GM19397 (cell line): ENCODE data around the gene DHRS1.
A peak's percentile ranks its signal among the peaks of the same experiment; 100 is the strongest.

Source experiments
- ATAC-seq: cut with Tn5 transposase; IDR thresholded peaks from one replicate; pipeline ENCODE4 v1.9.1; 2021; ENCODE audit warnings: mild to moderate bottlenecking, moderate library complexity; ENCODE audit not compliant: unreplicated experiment

DHRS1 gene

DNA sequence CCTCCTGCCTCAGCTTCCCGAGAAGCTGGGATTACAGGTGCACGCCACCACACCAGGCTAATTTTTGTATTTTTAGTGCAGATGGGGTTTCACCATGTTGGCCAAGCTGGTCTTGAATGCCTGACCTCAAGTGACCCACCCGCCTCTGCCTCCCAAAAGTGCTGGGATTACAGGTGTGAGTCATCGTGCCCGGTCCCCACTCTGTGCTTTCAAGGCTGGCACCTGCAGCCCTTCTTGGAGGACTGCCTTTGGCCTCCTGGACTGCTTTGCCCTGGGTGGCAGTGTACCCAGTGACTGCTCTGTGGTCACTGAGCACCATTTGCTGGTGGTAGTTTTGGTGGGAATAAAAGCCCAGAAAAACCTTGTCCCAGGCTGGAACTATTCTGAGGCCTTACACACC, 12.6 kb downstream of the DHRS1 start:
- no peak for ATAC-seq

DNA sequence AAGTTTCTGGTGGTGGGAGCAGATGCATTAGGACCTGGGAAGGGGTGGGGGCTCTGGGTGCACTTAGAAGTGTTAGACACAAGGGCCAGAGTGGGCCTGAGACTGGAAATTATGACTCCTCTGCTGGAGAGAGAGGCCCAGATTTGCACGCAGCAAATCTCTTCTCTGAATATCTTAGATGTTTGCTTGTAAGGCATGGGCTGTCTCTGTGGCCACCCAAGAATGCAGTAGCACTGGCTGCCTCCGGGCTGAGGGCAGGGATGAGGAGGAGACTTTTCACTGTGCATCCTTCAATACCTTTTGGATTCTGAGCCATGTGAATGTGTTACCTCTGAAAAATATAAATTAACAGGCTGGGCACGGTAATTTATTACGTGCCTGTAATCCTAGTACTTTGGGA, 14.2 kb downstream of the DHRS1 start:
- ATAC-seq: no peak

DNA sequence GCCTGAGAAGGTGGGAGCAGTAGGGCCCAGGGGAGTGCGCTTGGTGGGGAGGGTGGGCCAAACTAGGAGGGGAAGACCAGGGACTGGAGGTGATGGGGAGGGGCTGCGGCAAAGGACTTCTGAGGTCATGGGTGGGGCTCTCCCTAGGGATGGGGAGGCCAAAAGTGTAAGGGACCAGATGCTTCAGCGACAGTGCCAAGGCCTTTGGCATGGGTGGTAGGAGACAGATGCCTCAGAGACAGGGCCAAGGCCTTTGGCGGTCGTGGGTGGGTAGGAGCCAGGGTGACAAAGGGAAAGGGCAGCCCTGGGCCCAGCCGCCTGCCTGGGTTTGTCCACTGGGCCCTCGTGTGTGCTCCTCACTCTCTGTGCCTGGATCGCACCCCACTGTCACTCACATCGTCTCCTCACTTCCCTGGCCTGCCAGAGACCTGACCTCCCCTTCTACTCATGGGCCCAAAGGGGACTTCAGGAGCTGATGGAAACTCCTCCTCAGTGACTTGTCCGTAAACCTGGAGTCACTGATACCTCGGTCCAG, 15.0 kb downstream of the DHRS1 start:
- ATAC-seq: no peak

DNA sequence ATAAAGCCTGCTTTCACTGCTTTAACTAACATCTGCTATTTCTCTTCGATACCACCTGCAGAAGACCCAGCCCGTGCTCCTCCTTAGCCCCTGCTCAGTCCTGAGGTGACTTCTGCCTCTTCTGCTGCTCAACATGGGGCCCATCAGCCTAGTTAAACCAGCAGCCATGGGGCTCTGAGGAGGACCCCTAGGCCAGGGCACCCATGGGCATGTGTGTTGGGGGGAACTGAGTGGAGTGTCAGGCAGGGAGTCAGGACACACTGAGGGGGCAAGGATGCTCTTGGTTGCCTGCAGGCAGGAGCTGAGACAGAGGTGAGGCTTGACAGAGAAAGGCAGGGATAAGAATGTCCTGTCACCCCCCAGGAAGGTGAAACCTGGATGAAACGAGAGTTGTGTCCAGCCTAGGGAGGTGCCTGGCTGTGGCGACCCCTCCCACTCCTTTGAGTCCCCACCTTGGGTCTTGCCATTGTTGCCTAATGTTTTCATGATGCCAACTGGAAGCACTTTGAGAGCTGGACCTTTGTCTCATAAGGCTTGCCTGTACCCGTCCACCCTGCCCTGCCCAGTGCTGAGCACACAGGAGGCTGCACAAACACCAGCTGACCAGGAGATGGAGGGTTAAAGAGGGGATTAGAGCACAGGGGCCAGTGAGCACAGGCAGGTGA, 15.7 kb downstream of the DHRS1 start:
- ATAC-seq: no peak

DNA sequence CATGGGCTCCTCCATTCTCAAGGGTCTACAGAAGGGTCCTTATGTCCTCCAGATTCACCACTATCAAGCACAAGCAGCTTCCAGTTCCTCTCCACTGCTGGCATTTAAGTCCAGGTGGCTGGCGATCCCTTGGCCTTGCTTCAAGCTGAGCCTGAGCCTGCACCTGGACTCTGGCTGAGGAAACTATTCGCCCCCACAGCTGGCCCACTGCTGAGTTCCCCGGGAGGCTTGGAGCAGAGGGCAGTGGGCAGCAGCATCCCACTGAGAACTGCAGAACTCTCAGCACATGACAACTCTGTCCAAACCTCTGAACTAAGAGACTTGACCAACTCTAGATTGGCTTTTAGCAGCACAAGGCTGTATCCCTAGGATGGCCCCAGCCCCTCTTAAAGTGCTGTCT, 16.8 kb downstream of the DHRS1 start:
- no peak for ATAC-seq

DNA sequence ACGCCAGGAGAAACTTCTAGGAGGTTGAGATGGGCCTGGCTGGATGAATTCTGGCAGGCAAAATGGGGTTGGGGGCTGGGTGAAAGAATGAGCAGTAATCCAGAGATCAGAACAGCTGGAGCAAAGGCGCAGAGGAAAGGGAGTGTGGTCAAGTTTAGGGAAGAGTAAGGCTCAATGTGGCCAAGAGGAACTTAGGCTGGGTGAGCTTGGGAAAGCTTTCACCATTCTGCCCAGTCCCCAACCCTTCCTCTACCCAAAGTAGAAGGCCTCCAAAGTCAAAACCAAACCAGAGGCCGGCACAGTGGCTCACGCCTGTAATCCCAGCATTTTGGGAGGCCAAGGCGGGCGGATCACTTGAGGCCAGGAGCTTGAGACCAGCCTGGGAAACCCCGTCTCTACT, 17.9 kb downstream of the DHRS1 start:
- no peak for ATAC-seq

DNA sequence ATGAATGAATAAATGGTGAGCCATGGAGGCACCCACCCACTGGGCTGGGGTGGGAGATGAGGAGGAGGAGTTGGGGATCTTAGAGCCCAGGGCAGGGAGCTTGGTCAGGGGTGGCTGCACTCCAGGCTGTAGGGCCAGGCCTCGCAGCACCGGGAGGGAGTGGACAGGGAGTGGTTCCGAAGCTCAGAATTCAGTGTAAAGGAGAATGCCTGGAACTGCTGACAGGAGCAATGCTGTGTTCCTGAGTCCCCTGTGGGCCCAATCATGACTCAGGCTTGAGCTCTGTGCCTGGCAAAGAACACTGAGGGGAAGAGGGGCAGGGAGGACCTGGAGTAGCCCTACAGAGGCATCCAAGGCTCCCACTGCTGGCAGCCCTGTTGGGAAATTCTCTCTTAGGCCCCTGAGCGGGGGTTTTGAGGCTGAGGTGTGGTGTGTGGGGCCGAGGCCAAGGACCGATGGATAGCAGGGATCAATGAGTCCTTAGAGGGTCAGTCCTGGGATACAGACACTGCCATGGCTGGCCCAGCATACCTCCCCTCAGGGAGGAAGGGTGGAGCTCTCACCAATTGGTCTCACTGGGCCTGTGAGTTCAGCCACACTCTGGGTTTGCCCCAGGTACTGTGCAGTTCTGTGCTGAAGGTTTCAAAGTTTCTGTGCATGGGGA, 18.7 kb downstream of the DHRS1 start:
- ATAC-seq: no peak

DNA sequence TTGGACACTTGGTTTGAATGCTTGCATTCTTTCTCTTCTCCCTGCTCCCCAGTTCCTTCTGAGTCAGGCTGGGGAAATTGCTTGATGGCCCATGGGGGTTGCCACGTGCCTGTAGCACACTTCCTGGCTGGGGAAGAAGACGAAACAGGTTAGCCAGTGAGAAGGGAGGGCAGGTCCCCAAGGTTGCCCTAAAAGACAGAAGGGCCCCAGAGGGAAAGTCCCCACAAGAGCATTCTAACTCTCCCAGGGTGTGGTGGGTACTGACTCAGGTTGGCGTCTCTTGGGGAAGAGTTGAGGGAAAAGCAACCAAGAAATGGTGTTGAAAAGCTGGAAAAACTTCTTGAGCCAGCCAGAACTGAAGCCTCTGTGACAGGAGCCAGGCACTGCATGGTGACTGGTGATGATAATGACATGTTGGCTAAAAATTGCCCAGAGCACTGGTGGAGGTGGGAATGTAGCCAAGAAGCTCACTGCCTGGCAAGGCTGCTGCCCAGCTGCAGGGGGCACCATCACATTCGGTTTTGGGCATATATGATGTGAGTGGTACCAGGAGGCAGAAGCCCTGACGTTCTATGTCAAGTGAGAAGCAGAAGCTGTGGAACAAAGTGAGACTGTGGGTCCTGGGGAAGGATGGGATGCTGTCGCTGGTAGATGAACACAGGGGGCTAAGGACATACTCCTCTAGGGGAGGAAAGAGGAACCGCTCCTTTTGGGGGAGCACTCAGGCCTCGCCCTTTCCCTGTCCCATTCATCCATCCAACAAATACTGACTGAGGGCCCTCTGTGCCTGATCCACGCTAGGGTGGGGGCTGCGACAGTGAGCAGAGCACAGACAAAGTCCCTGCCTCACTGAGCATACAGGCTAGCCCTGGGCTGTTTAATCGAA, 20.0 kb downstream of the DHRS1 start:
- peak; percentile 64 for ATAC-seq

DNA sequence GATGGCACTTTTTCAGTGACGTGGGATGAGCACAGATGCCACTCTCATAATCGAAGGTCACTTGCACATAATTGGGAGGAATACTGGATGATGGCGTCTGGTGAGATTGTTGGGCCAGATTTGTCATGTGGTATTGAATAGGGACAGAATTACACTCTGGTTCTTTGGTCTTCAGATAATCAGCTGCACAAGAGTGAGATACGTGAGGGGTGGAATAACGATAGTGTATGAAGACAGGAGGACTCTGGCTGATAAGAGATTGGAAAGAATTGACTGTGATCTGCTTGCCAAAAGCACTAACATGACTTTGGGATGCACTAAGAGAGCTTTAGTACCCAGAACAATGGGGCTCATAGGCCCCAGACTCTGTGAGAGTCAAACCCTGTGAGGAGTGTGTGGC, 21.2 kb downstream of the DHRS1 start:
- ATAC-seq: no peak

DNA sequence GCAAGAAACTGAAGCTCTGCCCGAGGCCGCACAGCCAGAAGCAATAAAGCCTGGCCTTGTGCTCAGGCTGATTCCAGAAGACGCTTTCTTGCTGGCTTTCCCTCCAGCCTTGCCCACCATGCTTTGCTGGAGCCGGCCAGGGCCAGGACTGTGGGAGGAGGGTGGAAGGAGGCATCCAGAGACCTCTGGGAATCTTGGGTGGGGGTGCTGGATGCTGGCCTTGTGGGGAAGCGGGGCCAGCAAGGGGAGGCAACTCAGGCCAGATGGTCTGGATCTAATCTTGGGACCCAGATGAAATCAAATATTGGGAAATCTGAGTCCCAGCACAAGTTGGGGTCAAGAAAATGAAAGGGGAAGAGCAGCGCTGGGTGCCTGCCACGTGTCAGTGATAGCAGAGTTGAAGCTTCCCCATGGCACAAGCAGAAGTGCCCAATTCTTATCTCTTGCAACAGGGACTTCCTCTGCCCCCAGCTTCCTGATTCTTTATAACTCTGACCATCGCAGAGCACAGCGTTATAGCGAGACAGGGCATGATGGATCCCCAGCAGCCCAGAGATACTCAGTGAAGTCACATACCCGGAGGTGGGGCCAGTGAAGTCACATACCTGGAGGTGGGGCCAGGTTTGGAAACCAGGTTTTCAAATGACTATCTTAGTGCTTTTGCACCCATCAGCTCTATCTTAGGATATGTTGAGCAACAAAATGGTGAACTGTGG, 21.8 kb downstream of the DHRS1 start:
- no peak for ATAC-seq

DNA sequence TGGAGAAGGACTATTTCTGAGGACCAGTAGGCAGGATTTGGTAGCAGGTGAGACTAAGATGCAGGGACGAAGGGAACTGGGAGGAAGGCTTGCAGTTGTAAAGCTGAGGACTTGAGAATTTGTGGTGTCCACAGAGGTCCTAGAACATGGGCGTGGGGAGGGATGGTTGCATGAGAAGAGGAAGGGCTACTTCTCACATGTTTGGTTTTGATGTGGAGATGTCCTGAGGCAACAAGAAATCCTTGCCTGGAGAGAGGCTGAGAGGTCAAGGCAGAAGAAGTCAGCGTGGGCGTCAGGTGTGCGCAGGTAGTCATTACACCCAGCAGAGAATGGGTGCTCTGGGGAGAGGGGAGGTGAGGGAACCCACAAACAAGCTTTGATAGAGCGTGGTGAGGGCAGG, 22.5 kb downstream of the DHRS1 start:
- no peak for ATAC-seq

DNA sequence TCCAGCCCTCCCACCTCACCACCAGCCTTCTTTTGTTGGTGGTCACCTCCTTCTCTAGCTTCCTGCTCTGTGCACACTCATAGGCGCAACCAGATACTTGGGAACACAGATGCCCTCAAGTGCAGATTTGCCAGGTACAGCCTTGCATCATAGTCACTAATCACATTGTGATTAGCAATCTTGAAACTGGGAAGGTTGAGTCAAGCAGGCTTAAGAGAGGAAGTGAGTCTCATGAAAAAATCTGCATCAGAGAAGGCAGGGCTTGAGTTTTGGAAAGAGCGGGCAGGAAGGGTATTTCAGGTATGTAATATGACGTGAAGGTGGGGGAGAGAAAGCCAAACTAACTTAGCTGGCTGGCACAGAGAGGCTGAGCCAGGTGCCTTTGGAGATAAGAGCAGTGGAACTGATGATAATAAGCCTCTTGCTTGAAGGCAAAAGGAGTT, 25.5 kb downstream of the DHRS1 start:
- peak; percentile 27 for ATAC-seq

DNA sequence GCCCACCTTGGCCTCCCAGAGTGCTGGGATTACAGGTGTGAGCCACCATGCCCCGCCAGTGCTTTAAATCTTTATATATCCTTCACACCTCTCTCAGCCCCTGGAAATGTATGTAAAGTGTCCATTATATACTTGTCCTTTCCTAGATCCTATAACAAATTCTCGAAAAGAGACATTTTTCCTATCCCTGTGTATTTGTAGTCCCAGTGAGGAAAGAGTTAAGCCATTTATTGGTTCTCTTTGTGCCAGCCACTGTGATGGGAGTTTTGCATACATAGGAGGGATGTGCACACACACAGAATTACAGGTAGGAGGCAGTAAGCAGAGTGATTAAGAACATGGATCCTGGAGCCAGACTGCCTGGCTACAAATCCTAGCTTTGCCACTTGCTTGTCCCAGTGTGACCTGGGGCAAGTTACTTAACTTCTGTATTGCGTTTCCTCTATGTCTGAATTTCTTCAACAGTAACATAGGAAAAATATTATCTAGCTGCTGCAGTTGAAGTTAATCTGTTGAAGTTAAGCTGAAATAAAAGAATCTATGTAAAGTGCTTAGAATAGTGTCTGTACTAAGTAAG, 26.1 kb downstream of the DHRS1 start:
- ATAC-seq: no peak

DNA sequence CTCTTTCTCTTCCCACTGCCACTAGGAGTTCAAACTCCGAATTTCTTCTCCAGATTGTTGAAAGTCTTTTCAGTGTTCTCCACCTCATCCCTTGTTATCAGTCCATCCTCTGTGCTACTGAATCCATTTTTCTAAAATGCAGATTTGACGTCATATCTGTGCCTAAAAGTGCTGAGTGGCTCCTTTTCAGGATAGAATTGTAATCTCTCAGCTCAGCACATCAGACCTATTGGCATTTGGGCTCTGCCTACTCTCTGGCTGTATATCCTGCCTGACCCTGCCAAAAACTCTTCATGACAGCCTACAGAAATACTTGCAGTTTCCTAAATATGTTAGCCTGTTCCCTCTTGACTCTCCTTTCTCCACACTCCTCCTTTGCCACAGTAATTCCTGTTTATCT, 27.1 kb downstream of the DHRS1 start:
- ATAC-seq: no peak

DNA sequence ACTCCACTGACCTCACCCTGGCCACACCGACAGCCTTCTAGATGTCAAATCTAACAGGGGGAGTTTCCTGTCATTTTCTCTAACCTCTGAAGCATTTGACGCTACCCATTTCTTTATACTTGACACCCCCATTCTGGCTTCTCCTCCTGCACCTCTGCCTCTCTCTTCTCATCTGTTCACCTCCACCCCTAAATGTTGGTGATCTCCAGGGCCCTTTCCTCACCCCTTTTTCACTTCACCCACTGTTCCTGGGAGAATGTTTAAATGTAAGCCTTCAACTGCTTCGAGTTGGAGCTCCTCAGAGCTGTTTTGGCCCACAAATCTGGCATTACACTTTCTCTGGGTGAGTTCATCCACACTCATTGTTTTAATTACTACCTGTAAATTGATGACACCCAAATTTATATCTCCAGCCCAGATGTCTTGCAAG, 27.7 kb downstream of the DHRS1 start:
- ATAC-seq: no peak

DNA sequence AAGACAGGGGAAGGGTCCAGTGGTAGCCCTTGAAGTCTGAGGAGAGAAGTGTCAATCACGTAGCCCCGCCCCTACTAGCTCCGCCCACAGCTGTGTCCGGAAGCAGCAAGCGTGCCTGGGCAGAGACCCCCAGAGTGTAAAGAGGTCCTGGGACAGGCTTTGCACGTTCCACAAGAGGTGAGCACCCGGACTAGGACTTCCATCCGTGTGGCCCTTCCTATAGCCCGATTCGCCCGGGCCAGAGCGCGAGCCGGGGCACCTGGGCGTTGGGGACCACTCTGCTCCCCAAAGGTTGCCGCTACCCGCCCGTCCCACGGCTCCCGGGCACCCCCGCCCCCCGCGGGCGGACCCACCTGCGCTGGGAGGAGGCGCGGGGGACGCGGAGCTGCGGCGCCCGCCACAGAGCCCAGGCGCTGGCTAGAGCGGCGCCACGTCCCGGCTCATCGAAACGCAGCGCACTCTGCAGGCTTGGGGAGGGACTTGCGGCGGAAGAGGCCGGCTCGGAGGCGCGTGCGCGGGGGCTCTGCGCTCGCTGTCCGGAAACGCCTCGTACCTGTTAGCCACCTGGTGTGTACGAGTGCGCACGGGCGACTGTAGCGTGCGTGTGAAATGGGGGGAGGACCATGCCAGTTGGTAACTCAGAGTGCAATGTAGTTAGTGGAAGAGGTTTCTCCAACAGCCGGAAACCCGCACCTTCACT, 28.3 kb downstream of the DHRS1 start, which contains the start of gene RABGGTA:
RABGGTA (minus strand) TSS at position 464 of the 700 bp plus-strand sequence. CDS start 482 bp downstream, outside the sequence.
- peak; percentile 89 for ATAC-seq

DNA sequence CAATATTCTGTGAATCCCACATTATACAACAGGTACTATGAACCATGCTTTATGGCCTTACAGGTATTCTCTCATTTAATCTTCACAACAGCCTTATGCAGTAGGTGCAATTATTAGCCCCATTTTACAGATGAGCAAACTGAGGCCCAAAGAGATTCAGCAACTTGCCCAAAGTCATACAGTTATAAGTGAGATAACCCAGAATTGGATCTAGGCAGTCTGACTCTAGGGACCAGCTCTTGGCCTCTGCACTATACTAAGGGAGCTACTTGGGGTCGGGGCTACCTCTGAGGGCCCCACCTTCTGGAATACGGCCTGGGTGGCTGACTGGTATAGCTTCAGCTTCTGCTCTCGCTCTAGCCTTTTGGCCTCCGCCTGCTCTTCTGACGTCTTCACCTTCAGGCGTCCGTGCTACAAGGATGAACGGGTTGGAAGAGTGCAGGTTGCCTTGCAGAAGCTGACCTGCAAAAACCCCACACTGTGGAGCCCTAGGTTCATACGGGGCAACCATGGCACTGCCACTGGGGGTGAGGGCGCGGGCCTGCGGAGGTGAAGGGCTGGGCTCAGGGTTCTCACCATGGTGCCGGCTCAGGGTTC, 28.9 kb downstream of the DHRS1 start:
- ATAC-seq: no peak

DNA sequence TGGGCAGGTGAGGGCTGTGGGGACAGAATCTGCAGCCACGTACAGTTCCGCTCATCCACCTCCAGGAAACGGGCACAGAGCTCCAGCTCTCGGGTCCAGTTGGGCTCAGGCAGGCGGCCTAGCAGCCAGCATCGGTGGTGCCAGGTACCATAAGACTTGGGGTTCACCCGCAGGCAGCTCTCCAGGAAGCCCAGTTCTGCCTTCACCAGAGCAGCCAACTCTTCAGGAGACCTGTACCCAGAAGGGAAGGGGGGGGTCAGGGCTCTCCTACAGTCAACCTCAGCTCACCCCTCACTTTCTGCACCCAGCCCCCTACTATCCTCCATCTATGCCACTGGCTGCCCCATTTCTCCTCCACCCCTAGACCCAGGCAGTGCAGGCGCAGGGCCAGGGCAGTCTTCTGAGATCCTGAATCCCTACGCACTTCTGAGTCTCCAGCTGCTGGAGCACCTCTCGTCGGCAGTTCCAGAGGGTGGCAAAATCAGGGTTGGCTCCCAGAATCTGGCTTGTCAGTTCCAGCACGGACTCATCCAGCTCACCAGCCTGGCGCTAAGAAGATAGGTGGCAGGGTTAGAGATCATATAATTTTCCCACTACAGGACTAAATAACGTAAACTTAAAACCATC, 29.6 kb downstream of the DHRS1 start:
- ATAC-seq: no peak

DNA sequence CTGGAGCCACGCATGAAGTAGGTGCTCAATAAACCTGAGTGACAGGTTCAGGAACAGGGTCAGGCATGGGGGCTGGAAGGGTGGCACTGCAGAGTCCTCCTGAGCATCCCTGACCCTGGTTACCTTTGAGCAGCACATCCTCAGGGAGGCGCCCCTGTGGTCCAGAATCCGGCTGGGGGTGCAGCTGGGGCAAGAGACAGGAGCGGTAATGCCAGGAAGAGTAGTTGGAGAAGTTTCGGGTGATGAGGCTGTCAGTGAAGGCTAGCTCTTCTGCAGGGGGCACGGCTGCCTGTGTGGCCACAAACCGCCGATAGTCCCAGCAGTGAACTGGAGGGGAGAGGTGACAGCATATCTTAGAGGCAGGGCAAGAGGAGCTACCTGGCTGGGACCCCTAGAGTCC, 30.2 kb downstream of the DHRS1 start:
- no peak for ATAC-seq
